Adipocyte (in vitro differentiated cells): ENCODE data around the gene ESR2.
"Not testable (repeated sequence)": the region's sequence is repeated elsewhere in the genome, so short reads cannot be mapped to it uniquely, and the experiment has no call there.

Experiments used
- DNase-seq: peaks from one replicate; pipeline ENCODE4 v3.0.0-alpha.2; 2015; ENCODE audit warnings: low read depth
- H3K27me3 ChIP-seq: replicated peaks from 2 replicates; pipeline ENCODE4 v1.7.0; 2013; ENCODE audit warnings: mild to moderate bottlenecking, low read length, moderate library complexity; ENCODE audit not compliant: control insufficient read depth, insufficient read depth
- H3K36me3 ChIP-seq: 2 replicates; pipeline ENCODE4 v1.7.0; 2013; ENCODE audit warnings: low read length, mild to moderate bottlenecking, moderate library complexity; ENCODE audit not compliant: control insufficient read depth, insufficient read depth, severe bottlenecking
- H3K4me1 ChIP-seq: 2 replicates; pipeline ENCODE4 v1.7.0; 2013; ENCODE audit warnings: mild to moderate bottlenecking, low read length, moderate library complexity; ENCODE audit not compliant: control insufficient read depth, insufficient read depth
- H3K4me3 ChIP-seq: 2 replicates; pipeline ENCODE4 v1.7.0; 2013; ENCODE audit warnings: mild to moderate bottlenecking, low read length, moderate library complexity
- H3K9ac ChIP-seq: 2 replicates; pipeline ENCODE4 v1.7.0; 2013; ENCODE audit warnings: mild to moderate bottlenecking, low read length, moderate library complexity
- H3K9me3 ChIP-seq: 2 replicates; pipeline ENCODE4 v1.7.0; 2013; ENCODE audit warnings: mild to moderate bottlenecking, low read length, moderate library complexity; ENCODE audit not compliant: control insufficient read depth

ESR2 gene

DNA sequence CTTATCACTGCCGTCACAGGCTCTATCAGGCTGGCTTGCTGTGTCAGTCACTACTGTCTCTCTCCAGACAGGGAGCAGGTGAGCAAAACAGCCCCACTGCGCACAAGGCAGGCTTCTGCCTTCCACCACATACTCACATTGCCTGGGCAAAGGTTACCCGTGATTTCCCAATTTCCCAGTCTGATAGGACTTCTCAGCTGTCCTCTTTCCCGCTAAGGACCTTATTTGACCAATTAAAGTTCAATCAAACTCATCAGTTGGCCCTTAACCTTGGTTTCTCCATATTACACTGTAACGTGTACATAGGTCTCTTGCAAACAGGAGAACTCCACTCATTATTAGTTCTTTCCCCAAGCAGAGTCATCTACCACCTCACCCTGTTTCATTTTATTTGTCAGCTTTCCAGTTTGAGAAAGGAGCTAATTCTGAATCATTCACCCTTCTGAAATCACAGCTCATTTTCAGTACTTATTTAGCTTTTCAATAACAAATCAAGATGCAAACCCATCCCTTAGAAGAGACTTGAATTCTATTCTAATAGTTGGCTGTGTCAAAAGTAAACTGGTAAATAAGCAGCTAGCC is 170.8 kb downstream of the ESR2 start:
- H3K9me3 ChIP-seq: no peaks in the 10 kb centered on the region
- H3K27me3 ChIP-seq: no peaks in the 10 kb centered on the region
- H3K9ac ChIP-seq: no peak overlapping the region
- peaks cover 2% of the 10 kb centered on the region for H3K4me1 ChIP-seq
- H3K4me3 ChIP-seq: no peak overlapping the region
- no peak for DNase-seq
- peaks cover 67% of the 10 kb centered on the region for H3K36me3 ChIP-seq

DNA sequence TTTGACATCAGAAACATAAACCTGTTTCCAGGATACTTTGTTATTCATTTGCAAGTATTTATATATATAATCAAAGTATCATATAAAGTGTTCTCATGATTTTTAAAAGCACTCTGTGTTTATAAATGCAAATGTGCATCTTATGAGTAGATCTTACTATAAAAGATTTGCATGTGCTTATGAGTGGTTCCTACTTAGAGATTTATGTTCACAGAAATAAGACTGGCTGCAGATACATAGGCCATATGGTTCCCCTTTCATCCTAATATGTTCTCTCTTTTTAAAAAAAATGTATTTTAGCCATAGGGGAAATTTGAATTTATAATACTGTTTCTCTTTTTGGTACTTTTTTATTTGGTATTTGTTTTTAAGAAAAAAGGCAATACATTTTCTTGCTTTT is 174.2 kb downstream of the ESR2 start:
- no peak for DNase-seq
- Histone ChIP-seq H3K9me3 (no peaks in the 10 kb centered on the region), H3K36me3 (peaks cover 44% of the 10 kb centered on the region), H3K9ac (no peak overlapping the region), H3K27me3 (no peaks in the 10 kb centered on the region), H3K4me1 (peaks cover 10% of the 10 kb centered on the region), H3K4me3 (no peak overlapping the region)

DNA sequence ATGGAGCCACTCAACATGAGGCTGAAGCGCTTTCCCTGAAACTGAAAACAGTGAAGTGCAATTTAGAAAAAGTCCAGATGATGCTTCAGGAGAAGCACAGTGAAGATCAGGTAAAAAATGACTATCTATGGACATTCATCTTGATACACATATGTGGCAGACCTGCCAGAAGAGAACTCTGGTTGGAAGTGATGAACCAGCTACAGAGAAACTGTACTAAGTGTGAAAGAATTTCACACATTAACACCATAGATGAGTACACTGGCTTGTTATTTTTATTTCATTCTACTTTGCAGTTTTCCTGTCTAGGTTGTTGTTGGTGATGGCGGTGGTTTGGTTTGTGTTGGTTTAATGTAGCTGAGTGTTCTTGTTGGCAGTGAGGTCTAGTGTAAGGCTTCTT is 174.7 kb downstream of the ESR2 start:
- Histone ChIP-seq H3K4me3 (no peak overlapping the region), H3K36me3 (peaks cover 44% of the 10 kb centered on the region), H3K9me3 (no peaks in the 10 kb centered on the region), H3K9ac (no peak overlapping the region), H3K27me3 (no peaks in the 10 kb centered on the region), H3K4me1 (peaks cover 10% of the 10 kb centered on the region)
- DNase-seq: no peak

DNA sequence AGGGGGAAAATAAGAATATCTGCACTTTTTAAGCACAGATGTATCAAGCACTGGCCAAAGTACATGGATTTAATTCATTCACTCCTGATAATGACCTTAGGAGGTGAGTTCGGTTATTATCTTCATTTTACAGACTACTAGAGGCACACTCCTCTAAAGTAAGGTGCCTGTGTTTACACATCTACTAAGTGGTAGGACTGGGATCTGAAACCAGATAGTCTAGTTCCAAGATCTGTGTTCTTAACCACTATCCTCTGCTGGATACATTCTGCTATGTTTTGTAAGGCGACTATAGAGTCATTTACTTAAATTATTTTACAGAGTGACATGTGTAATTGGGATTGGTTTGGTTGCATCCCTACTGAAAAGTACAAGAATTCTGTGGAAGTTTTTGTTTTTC is 175.3 kb downstream of the ESR2 start:
- Histone ChIP-seq H3K4me1 (peaks cover 10% of the 10 kb centered on the region), H3K4me3 (no peak overlapping the region), H3K36me3 (peaks cover 44% of the 10 kb centered on the region), H3K9me3 (no peaks in the 10 kb centered on the region), H3K27me3 (no peaks in the 10 kb centered on the region), H3K9ac (no peak overlapping the region)
- DNase-seq: no peak

DNA sequence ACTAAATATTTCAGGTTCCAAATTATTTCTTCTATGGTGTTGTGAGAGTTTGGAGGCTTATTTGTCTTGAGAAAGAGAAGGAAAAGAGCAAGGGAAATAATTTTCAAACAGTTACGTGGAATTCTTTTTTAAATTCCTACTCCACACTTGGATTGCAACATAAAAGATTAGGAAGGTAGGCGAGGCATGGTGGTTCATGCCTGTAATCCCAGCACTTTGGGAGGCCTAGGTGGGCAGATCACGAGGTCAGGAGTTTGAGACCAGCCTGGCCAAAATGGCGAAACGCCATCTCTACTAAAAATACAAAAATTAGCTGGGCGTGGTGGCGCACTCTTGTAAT is 175.8 kb downstream of the ESR2 start:
- peaks cover 43% of the 10 kb centered on the region for H3K36me3 ChIP-seq
- not testable (repeated sequence) for H3K9me3 ChIP-seq, H3K9ac ChIP-seq, H3K4me1 ChIP-seq, H3K27me3 ChIP-seq, H3K4me3 ChIP-seq, DNase-seq

DNA sequence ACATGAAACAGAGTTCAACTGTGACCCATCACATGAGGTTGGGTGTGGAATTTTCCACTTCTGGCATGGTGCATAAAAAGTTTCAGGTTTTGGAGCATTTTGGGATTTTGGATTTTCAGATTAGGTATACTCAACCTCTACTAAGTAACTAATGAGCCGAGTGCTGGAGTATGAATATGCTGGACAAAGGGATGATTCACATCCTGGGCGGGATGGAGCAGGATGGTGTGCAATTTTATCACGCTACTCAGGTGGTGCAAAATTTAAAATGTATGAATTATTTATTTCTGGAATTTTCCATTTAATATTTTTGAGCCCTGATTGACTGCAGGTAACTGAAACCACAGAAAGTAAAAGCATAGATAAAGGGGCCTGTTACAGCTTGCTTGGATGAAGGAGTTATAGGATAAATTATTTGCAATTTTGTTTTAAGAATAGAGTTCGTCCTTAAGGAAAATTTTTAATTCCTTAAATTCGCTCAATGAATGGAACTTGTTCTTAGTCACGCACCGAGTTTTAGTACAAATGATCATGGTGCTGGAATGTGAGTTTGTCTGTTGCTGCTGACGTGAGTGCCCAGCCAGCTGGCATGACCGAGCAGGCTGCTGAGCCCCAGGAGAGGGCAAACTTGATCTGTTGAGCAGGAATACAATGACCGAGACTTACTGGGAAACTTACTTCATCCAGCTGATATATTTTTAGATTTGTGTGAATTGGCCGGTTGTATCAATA is 176.3 kb downstream of the ESR2 start:
- Histone ChIP-seq H3K27me3 (no peaks in the 10 kb centered on the region), H3K9me3 (no peaks in the 10 kb centered on the region), H3K4me3 (no peak overlapping the region), H3K9ac (no peak overlapping the region), H3K36me3 (peaks cover 41% of the 10 kb centered on the region), H3K4me1 (peaks cover 10% of the 10 kb centered on the region)
- no peak for DNase-seq

DNA sequence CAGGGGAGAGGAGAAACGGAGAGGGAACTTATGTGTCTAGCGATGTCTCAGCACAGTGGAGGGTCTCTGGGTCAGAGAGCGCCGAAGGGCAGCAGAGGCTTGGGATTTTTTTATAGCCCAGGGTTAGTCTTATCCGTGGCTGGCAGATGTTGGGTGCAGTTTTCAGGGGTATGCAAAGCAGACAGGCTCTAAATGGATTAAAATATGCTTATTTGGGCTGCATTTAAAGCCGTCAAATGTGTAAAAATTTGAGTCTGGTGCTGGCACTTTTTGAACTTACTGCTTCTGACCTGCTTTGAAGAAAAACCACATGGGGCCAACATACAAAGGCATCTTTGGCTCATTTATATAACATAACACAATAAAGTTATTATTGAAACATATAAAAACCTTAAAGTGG is 178.8 kb downstream of the ESR2 start:
- no peak overlapping the region for H3K9ac ChIP-seq
- H3K4me3 ChIP-seq: no peak overlapping the region
- peaks cover 23% of the 10 kb centered on the region for H3K36me3 ChIP-seq
- peaks cover 16% of the 10 kb centered on the region for H3K4me1 ChIP-seq
- no peaks in the 10 kb centered on the region for H3K9me3 ChIP-seq
- H3K27me3 ChIP-seq: no peaks in the 10 kb centered on the region
- no peak for DNase-seq

DNA sequence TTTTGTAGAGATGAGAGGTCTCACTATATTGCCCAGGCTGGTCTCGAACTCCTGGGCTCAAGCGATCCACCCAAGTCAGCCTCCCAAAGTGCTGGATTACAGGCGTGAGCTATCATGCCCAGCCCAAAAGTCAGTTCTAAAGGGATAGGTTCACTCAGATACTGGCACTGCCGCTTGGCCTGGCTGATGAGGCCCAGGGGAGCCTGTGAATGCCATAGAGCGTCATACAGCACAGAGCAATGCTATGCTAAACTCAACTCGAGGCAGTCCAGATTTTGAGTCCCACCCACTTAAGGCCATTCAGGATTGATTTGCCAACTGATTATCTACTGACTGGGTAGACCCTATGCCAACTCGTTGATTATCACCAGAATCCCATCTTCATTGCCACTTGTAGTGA is 179.4 kb downstream of the ESR2 start:
- DNase-seq: no peak
- peaks cover 22% of the 10 kb centered on the region for H3K36me3 ChIP-seq
- H3K9me3 ChIP-seq: no peaks in the 10 kb centered on the region
- H3K9ac ChIP-seq: no peak overlapping the region
- H3K4me1 ChIP-seq: peaks cover 22% of the 10 kb centered on the region
- H3K27me3 ChIP-seq: no peaks in the 10 kb centered on the region
- no peak overlapping the region for H3K4me3 ChIP-seq

DNA sequence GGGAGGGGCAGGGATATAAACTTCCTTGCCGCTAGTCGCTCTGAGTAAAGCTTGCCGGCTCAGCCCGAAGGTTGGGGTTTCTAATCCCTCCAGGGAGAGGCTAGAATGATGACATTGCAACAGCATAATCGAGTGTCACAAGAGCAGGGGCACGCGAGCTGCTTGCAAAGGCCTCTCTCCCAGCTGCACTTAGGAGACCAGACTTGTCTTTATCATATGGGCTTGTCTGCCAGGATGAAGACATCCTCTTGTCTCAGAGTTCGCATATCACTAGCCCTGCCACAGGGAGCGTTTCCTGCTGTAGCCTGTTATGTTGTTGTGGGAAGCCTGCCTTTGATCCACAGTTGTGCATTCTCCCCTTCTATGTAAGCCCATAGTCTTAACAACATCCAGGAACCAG is 180.0 kb downstream of the ESR2 start:
- H3K27me3 ChIP-seq: no peaks in the 10 kb centered on the region
- no peaks in the 10 kb centered on the region for H3K9me3 ChIP-seq
- H3K36me3 ChIP-seq: peaks cover 15% of the 10 kb centered on the region
- peaks cover 28% of the 10 kb centered on the region for H3K4me1 ChIP-seq
- no peak overlapping the region for H3K9ac ChIP-seq
- no peak overlapping the region for H3K4me3 ChIP-seq
- no peak for DNase-seq

DNA sequence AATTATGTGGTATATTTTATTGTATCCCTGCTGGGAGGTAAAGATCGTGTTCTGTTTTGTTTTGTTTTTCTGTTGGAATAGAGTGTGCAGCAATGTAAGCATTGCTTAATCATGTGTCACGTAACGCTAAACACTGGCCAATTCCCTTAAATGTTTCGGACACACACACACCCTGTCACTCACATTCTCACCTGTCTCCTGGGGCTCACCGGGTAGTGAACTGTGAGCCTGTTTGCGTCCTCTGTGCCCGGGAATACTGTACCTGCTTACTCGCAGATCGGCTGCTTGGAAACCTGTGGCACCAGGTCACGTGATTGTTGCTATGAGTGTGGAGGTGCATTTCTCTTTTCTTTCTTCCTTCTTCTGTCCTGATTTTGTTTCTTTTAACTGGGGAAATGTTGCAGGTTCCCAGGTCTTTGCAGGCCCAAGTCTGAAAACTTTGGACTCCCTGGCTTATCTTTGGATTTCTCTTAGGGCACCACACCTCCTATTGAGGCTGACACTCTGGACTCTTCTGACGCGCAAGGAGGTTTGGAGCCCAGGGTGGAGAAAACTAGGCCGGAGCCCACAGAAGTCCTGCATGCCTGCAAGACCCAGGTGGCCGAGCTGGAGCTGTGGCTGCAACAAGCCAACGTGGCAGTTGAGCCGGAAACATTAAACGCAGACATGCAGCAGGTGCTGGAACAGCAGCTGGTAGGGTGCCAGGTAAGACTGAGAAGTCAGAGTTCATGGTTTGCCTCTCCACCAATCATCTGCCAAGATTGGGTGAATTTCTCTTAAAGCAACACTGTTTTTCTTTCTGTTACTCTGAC is 181.1 kb downstream of the ESR2 start:
- Histone ChIP-seq H3K4me3 (no peak overlapping the region), H3K9me3 (no peaks in the 10 kb centered on the region), H3K36me3 (peaks cover 12% of the 10 kb centered on the region), H3K4me1 (peaks cover 25% of the 10 kb centered on the region), H3K27me3 (no peaks in the 10 kb centered on the region), H3K9ac (no peak overlapping the region)
- DNase-seq: no peak

DNA sequence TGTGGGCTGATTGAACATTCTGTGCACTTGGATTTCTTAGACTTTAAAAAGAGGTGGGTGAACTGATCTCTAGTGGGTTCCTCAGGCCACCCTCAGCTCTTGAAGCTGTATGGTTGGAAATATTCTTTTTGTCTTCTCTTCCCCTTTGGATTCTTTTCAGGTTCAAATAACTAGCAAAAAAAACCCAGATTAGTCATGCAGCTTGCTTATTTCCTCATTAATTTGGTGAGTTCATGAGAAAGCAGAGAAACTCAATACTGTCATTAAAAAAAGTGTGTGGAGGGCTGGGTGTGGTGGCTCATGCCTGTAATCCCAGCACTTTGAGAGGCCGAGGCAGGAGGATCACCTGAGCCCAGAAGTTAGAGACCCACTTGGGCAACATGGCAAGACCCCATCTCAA is 183.4 kb downstream of the ESR2 start:
- no peaks in the 10 kb centered on the region for H3K27me3 ChIP-seq
- H3K9ac ChIP-seq: no peak overlapping the region
- peaks cover 19% of the 10 kb centered on the region for H3K36me3 ChIP-seq
- H3K4me3 ChIP-seq: no peak overlapping the region
- no peaks in the 10 kb centered on the region for H3K9me3 ChIP-seq
- DNase-seq: no peak
- H3K4me1 ChIP-seq: peaks cover 19% of the 10 kb centered on the region
